SHP77 (cell line): Measurements from ENCODE around the gene GPR156.
A peak's percentile ranks its signal among the peaks of the same experiment; 100 is the strongest.

Source experiments
- DNase-seq, 2 experiments: peaks; one replicate each; lab custom pipeline; 2025; lab: John Stamatoyannopoulos, UW

Gene GPR156

DNA sequence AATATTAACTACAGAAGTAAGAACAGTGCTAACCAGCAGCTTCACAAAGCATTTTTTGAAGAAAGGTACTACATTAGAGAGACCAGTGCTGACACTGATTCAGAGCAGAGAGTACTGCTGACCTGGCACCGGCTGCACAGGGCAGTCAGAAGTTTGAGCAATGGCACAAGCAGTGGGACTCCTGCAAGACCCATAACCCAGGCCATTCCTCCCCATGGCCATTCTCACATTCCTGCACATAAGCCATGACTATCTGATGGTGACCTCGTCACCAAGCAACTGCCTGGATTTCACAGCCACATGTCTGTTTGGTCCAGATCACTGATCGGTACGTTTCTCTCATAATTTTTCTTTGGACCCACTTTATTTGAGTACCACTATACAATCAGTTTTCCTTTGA lies 88.7 kb downstream of the GPR156 start:
- DNase-seq, result no peak

DNA sequence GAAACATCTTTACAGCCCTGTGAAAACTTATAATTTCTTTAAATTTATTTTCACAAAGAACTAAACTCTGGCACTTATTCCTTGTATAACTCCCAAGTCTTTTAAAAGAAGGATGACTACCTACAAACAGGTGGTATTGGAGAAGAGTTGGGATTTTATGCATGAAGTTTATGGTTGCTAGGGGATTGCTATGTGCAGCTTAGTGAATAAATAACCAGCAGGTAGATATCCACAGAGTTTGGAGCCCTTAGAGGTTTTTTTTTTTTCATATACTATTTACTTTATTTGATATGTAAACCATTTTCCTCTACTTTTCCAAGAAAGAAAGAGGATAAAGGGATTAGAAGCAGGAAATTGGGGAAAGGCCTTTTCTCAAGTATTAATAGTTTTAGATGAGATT lies 91.5 kb downstream of the GPR156 start:
- DNase-seq, result no peak

DNA sequence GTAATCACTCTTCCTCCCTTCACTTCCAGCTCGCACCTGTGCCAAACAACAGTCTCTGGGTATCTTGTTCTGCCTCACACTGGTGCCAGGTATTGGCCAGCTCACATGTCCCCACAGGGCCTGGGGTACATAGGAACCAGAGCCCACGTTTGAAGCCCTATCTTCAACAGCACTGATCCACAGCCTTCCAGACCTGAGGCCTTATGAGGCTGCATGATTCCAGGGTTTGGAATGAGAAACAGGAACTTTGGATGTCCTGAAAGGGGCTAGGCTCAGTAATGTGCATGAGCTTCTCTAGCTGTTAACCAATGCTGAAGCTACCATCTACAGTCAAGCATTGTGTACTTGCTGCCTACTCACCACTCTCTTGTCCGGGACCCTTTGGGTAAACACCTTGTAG lies 92.4 kb downstream of the GPR156 start:
- no peak for DNase-seq

DNA sequence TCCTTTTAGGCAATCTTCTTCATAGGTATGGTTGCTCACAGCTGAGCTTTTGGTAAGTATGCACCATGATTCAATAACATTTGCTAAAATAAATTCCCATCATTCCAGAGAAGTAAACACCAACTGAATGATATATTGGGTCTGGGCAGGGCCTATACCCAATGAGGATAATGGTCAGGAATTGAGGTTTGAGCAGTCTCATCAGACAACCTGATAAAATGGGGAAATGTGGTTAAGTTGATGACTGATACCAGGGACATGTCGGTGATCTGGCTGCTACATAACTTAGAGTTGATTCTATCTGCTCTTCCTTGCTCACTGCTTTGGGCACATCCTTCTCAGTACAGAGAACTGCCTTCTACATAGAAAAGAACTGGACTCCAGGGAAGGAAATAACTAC lies 92.9 kb downstream of the GPR156 start:
- DNase-seq, result no peak

DNA sequence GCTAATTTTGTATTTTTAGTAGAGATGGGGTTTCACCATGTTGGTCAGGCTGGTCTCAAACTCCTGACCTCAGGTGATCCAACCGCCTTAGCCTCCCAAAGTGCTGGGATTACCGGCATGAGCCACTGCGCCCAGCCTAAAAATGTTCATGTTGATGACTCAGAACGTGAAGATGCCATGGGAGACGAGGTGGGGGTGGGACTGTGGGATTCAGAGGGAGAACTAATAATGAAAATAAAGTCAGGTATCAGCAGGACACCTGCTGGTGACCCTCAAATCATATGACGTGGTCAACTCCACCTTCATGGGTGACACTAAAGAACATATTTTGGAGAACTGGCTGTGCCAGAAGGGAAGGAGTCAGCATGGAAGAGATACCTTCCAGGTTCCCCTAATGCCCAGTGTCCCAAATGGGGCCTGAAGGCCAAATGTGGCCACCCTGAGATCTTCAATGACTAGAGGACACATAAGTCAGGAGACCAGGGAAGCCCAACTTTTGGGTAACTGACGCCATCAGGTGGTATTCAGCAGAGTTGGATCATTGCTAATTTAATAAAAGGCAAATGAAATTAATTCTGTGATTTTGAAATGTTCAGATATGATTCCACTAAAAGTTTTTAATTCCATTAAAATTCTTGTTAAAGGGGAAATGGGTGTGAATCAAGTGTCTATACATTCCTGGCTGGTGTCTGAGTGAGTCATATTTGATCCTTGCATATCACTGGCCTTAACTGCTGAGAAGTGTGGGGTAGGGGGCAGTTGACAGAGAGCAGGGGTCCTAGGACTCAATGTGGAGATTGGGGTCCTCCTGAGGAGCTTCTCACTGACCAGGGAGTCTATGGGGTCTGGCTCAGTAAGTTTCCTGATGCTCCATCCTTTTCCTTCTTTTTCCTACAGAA lies 102.2 kb downstream of the GPR156 start:
- no peak for DNase-seq

DNA sequence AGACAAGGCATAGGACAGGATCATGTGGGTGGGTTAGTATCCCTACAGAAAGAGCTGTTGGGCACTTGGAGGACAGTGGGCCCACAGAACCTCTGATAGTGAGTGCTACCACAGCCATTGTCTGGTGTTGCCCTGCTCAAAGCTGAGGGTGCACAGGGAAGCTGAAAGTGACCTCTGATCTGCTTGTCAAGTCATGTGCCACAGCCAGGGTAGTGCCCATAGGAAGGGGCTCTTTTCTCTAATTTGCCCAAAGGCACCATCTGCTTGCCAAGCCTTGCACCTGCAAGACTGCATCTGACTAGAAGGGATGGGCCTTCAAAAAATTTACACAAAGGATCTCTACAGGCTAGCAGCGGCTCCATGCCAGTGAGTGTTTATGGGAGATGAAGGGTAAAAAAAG lies 103.4 kb downstream of the GPR156 start:
- no peak for DNase-seq

DNA sequence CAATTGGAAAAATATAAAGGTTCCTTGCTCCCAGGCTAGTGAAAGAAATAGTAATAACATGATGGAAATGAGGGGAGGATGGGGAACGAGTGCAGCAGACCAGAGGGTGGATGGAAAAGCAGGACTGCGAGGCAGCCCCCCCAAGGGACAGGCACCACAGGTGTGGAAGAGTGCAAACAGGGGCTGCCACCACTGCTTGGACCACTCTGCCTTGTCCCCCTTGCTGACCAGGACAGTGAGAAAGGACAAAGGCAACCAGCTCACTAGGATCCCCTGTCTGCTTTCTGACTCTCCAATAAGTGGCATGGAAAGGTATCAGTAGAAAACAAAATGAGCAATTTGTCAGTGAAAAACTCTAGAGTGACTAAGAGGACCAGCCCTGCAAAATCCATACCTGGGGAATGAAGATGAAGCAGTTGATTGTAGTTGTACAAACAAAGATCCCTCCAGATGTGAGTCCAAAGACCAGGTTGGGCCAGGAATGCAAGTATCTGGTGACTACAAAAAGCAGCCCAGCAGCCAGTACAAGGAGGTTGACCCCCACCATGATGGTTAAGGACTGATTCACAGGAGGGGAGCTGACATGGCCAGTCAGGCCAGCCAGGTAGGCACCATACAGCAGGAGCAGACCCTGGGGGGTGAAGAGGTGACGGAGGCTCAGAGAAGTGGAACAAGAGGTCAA lies 104.2 kb downstream of the GPR156 start:
- no peak for DNase-seq

DNA sequence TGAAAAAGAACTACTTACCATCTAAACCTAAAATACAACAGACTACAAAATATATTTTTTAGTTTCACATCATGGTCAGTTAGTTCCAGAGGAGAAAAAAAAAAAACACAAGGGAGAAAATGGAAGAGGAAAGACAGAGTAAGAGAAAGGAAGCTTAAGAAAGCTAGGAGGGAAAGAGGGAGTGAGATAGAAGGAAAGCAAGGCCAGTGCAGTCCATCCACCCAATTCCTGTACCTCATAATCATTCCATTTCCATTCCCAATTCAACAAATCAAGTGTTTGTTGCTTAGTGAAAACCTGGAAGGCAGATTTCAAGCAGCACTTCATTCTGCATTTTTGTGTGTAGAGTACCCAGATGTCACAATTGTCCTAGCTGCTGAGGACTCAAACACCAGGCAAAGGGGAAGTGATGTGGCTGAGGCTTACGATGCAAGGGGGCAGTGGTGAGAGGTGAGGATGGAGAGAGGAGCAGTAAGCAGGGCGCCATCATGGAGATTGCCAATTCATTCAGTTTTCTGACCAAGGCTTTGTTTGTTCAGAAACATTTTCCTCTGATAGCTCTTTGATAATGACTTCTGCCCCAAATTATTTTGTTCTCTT lies 107.2 kb downstream of the GPR156 start:
- peak; percentile 23 to 72 for DNase-seq

DNA sequence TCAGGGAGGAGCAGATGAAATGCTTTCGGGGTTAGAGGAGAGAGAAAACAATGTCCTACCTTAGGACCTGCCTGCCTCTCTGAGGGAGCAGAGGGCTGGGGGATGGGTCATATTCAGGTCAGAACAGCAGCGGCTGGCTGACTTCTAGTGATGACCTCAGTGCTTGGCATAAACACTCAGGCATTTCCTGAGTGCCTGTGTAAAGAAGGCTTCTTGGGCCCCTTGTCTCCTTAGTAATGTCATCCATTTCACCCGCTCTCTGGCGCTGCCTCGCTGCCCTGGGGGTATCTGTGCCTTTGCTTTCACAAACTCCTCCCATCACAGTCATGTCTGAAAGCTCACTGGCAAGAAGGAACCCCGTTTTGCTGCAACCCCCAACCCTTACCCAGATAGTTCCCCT lies 107.9 kb downstream of the GPR156 start:
- peak; percentile 43 to 57 for DNase-seq

DNA sequence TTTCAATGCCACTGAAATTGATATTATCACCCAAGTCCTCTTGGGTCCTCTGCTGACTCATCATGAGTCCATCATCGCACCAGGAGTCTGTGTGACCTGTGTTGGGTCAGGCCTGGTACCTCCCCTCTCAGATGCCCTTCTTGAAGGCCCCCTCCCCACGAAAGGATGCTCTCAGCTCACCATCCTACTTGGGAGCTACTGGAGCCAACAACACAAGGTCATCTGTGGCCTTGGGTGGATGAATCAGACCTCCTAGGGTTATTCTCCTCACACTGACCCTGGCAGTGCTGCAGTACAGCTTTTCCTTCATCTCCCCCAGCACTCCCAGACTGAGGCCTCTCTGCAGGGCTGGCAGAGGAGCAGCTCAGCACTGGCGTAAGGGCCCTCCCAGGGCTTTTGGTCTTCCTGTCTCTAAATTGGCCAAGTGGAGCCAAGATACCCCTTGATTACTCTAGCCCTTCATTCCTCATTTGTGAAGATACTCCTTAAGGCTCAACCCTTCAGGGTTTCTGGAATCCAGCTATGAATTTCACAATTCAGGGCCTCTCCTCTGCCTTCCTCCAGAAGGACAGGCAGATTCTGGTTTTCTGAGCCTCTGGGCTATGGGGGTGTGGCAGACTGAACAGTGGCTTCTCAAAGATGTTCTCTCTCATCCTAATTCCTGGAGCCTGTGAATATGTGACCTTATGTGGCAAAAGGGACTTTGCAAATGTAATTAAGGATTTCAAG lies 110.0 kb downstream of the GPR156 start:
- DNase-seq, result no peak

DNA sequence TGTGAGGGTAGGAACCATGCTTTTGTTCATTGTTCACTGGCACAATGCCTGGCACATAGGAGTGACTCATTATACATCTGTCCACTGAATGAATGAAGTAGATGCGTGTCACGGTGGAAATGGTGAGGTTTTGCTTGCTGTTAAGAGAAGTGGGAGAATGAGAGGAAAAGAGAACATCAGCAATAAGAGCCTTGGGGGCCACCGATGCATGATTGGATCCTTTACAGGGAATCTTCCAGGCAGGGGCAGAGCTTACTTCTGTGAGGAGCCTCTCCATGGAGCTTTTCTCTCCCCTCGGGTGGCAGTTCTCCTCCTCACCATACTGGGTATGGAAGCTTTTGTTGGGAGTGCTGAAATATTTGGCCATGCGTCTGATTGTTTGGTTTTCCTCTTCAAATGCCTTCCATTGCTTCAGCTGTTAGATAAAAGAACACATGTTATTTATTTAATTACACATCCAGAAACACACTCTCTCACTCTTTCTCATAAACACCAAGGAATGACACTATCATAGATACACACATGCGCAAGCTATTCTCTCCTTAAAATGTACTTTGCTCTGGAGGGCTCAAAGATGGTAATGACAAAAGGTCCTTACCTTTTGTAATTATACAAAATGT lies 111.9 kb downstream of the GPR156 start:
- DNase-seq, result no peak

DNA sequence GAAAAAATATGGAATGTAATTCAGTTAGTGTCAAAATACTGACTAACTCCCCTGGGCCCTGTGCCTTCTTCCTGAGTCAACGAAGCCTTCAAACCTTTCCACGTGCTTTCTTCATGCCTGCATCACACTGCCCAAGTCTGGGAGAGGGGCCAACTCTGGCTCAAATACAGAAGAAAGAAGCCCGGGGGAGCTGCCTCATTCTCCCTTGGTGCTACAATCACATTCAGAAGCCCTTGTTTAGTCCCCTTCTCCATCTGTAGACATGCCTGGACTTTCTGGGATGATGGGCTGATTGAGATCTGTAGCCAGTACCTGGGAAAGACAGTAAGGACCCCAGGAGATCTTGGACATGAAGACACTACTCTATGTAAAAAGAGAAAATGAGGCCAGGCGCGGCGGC lies 113.0 kb downstream of the GPR156 start:
- DNase-seq, result no peak

DNA sequence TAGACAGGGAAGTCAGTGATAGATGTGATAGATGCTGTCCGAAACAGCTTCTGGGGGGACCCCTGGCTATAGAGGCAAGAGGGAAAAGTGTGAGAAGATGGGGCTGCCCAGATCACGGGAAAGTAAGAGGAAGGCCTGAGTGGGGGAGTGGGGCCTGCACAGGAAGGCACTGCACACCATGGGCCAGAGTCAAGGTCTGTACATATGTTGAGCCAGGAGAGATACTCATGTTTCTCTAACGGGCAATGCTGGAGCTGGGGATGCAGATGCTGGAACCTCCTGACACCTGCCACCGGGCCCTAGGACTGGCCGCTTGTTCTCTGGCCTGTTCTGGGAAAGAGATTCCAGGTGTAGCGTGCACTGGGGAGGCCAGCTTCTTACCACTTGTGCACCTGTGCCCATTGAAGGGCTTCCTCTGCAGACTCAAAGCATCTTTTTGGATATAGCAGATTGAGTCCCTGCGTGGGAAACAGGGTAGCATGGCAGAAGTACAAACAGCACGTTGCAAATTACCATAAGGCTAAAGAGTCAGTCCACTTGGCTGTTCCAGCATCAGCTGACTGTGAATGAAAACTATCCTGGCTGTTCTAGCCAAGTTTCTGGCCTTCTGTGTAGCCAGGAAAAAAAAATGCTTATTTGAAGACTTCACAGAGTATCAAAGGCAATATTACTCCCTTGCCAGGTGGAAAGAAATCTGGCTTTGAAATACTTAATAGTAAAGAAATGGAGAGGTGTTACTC lies 113.7 kb downstream of the GPR156 start:
- no peak for DNase-seq

DNA sequence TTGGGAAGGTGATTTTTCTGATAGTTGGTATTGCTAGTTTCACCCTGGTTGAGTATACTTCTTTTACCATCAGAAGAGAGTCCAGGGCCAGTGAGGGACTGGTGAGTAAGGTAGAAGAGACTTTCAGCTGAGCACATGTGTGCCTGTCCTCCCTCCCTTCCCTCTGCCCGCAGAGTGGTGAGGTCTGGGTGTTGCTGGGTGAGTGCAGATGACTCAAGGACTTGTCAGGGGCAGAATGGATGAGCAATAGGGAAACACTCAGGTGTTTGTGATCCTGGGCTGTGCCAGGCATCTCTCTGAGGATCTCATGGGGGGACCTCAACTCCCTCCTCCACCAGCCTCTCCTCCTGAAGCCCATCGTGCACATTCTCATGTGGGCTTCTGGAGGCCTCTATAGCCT lies 114.8 kb downstream of the GPR156 start:
- no peak for DNase-seq

DNA sequence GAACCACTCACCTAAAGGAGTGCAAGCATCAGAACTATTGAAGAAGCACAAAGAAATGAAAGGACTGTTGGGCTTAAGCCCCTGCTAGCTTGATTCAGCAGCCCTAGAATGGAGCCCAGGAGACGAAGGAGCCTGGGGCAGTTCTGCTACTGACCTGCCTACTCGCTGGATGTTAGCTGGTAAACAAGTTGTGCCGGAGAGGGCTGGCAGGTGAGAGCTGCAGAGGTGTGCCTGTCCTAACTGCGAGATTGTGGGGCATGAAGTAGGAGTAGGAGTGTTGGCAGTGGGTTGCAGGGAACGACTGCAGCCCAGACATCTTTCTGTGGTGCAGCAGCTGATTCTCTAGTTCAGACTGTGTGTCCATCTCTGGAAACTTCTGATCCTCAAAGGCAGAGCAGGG lies 115.6 kb downstream of the GPR156 start:
- DNase-seq, result no peak

DNA sequence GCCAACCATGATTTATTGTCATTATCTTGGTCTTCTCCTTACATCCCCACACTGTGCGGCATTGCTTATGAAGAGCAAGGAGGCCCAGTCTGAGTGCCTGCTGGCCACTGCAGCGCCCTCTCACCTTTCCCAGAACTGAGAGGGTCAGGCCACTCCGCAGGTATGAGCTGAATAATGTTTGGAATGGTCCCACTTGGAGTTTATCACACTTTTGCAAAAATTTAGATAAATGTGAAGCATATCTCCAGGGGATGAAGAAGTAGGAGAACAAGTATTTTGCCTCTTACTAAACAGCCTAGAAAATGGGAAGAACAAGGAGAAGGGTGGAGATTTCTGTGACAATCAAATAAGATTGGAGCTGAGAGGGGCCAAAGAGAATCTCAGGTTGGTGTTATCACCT lies 116.4 kb downstream of the GPR156 start:
- no peak for DNase-seq

DNA sequence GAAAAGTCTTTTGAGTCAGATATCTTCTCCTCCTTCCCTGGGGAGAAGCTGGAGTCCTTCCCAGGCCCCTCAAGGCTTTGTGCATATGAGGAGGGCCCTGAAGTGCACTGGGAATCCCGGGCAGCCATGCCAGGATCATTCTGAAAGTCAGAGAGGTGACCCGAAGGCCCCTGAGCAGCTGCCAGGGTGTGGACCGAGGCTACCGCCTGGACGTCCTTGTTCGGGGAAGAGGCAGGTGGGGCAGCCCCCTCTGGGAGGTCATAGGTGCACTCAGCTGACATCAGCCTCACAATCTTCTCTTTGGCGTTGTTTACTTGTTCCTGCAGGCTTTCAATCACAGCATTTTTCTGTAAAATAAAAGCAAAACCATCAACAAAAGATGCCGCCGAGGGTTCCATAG lies 117.0 kb downstream of the GPR156 start:
- no peak for DNase-seq

DNA sequence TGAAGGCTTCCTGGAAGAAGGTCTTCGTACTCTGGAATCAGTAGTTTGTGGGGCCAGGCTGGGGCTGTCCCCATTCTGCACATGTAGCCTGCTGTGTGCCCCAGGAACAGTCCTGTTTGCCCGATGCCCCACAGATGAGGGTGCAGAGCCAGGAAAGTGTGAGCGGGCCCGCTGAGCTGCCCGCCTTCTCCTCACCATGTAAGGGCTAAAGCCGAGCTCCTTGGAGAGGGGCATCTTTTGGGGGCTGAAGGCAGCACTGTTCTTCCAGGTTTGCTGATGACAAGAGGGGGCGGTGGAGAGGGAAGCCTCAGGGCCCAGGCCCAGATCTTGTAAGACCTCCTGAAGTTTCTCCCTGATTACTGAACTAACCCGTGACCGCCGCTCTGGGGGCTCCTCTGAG lies 117.5 kb downstream of the GPR156 start:
- DNase-seq, result no peak

DNA sequence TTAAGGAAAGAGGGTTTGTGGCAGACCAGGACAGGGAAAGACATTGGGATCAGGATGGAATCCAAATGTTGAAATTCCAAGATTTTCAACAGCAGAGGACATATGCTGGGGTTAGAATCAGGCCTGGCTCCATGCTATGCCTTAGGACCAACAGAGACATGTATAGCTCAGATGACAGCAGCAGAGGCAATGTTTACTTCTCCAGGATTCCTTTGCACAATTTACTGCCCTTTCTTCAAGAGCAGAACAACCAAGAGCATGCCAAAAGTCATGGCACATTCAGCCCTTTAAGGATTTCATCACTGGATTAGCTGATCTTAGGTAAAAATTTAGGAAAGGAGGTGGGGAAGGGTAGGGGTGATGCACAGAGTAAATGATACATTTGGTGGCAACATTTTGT lies 121.2 kb downstream of the GPR156 start:
- no peak for DNase-seq

DNA sequence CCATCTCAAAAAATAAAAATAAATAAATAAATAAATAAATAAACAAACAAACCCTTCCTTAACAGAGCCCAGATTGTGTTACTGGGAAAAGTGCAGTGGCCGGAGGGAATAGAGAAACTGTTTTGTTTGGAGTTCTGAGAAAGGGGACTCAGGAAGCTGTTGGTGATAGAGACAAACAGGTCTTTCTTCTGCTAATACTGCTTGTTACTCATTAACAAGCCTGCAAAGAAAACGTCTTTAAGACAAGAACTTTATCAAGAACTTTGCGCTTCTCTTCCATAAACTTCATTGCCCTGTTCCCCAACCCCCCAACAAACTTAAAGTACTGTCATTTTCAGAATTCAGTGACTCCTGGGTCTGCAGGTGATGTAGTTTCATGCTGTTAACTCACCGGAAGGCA lies 122.0 kb downstream of the GPR156 start:
- DNase-seq, result no peak

DNA sequence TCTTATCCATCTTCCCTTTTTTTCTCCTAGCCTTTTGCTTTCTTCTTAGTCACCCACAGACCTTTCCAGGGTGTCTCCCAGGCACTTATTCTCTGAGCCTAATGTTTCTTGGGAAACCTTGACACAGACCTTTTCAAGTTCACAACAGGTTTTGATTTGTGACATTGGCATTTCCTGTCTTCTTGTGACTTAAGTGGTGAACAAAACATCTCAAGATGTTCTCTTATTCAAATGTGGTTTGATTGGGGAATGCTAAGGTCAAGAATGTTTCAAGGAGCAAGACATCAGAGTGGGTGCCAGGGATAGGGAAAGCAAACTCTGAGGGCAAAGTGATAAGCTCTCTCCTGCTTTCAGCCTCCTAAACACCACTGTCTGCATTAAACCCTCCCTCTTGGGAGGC lies 122.6 kb downstream of the GPR156 start:
- no peak for DNase-seq
